Activated CD4-positive, alpha-beta T cell treated with anti-CD3 and anti-CD28 coated beads, Interleukin-2, amount 50 U/mL, for 1 hour (primary cell): ENCODE data around the gene FOCAD.

Experiments
- DNase-seq: peaks from one replicate; pipeline ENCODE4 v3.0.0-alpha.2; 2020

Gene FOCAD

DNA sequence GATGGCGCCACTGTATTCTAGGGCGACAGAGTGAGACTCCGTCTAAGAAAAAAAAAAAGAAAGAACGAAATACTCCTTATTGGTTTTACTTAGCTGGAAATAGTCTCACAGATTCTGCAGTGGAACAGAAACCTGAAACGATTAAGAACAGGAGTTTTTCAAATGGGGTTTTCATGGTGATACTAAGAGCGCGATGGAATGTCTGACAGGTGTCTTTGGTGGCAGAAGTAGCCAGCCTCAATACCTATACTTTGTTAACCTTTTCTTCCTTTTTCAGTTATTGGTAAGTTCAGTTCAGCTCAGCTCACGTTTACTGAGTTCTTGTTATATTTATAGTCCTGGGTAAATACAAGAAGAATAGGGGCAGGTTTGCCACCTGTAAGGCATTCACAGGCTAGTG lies 123.9 kb downstream of the FOCAD start:
- no peak for DNase-seq

DNA sequence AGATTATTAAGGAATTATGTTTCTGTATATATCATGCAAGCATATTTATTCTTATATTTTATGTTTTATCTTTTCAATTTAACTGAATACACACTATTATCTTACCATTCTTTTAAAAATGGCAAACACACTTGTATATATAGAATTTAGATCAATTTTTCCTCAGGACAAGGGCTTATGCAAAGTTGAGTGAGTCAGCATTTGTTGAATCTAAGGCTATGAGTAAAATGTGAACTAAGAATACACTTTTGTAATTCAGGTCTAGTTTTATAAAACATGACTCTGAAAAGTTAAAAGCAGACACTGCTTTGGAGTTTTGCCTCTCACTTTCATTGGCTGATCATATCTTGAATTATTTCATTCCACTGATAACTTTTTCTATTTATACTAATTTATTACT lies 127.8 kb downstream of the FOCAD start:
- DNase-seq = no peak

DNA sequence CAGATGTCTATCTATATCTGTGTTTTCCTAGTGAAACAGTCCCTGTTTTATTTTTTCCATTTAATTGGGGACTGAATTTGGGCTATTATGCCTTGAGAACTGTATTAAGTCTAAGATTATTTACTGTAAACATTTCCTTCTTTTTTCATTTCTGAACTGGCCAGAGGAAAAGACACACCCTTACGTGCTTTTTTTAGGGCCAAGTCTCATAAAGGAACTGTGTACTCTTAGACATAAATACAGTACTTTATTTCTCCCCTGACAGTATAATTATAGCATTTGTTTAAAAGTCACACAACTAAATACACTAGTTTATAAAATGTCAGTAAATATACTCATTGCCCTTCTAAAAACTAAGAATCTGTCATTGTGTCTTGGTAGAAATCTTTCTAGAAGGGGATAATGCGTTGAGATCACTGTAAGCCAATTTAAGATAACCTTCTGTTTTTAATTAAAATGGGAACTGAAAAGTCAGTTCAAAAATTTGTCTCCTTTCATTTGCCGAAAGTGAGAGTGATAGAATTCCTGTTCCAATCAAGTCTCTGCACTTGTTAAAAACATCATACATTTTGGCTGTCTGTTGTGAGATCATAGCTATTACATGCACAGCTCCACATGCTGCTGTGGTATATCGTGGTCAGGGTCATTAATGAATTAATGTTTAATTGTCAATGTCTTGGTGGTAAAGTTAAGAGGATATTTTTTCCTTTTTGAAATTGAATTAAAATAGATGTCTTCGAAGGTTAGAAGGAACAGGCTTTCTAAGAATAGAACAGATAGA lies 132.1 kb downstream of the FOCAD start:
- no peak for DNase-seq

DNA sequence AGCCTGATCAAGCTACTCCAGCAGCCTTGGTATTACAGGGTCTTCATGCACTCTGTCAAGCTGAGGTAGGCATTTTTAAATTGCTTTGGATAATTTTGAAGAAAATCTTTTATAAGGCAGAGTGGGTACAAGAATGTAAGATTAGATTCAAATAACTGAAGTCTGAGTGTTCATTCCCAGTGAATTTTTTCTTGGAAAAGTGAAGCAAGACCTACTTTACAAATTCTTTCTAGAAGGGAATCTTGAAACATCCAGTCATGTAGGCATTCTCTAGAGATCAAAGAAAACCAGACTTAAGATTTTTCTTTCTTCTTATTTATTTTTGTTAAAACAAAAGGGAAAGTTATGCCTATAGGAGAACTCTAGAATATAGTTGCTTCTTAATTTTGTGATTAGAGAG lies 139.0 kb downstream of the FOCAD start:
- DNase-seq = no peak

DNA sequence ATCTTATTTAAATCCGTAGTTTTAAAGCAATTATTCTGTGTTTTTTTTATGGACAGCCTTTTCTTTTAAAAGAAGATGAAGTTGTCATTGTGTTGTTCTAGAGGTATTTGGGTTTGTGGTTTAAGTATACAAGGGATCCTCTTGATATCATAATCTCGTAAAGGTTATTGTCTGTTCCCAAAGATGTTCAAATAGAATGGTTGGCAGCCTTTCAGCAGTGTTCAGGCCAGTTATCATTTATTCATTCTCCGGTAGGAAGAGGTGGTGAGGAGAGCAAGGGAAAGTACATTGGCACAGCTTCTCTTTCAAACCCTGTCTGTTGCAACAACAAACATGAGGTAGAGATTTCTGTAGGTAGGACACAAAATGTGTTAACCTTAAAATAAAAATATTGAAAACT lies 147.0 kb downstream of the FOCAD start:
- no peak for DNase-seq

DNA sequence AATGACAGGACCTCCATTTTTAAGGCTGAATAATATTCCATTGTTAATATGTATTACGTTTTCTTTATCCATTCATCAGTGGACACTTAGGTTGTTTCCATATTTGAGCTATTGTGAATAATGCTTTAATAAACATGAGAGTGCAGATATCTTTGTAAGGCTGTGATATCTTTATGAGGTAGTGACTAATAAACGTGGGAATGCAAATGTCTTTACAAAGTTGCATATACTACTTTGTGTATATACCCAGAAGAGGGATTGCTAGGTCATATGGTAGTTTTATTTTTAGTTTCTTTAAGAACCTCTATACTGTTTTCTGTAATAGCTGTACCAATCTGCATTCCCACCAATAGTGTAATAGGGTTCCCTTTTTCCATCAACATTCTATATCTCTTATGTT lies 148.7 kb downstream of the FOCAD start:
- no peak for DNase-seq

DNA sequence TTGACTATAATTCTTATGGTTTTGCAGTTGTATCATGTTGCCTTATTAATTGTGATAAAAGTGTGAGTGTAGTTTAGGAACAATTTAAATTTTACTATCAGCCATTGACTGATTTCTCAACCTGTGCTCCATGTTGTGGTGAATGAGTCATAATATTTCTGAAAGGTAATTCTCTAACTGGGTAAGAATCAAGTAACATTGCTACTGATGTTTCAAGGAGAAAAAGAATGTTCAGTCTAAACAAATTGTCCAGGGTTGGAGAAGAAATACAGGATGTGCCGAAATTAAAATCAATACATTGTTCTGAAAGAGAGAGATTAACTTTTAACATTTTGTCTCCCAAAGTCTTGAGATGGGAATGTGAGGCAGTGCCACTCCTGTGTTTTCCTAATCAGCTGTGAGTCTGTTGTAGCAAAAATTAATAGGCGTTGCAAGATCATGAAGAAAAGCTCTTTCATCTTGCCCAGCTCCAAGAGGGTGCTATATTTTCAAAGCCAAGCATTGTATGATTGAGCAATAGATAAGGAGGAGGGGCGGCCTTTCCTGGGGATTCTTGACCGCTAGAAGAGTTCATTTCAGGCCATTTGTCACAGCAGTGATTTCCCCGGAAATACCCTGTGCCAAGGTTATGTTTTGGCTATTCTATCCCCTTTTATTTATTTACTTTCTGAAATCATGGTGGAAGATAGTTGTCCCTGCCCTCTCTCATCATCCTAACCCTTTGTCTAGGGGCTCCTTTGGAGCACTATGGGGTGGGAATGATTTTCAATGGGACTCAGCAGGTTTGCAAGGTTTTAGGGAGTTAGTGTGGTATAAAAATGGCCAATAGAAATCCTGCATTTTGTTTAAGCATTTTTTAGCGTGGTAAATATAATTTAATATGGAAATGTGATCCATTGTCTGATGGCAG lies 151.6 kb downstream of the FOCAD start:
- DNase-seq = no peak

DNA sequence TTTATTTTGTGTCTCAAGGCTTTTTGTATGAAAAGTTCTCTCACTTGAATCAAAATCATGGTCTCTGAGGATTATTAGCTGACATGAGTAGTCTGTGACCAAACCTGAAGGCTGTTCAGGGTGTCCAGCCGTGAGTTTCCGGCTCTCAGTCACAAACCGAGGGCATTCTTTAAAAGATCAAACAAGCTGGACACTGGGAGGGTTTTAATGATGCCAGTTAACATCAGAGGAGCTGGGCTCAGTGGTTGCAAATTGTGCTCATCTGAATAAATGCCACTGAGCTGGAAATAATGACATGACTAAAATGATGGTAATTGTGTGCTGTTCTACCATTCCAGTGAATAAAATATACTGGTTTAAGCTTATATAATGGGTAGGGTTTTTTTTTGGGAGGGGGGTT lies 153.1 kb downstream of the FOCAD start:
- no peak for DNase-seq

DNA sequence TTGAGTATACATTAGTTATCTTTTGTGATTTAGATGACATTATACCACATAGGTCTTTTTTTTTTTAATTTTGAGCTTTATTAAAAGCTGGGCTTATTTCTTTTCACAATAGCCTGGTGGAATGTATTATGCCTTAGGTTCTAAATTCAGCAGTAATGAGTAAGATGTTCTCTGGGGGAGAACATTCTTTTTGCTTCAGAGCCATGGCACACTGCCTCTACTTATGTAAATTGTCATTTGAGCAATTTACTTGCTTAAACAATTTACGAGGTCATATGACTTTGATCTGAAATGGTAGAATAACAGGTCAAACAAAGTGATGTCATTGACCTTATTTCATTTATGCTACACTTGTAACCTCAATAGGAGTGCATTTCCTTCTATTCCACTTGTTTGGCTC lies 154.2 kb downstream of the FOCAD start:
- DNase-seq = no peak

DNA sequence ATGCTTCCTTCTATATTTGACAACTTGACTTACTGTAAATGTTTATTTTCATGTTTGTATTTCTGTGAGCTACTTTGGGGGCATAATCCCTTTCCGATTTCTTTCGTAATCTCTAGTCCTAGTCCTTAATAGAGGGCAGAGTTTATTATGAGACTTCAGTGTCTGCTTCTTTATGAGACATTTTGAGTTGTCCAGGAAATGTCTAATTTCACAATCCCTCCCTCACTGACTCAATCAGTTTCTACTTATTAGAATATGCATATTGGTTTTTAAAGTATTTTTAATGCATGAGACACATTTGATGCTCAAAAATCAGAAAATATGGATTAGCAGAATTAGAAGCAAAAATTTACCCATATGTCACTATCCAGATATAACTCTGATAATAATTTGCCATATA lies 160.9 kb downstream of the FOCAD start:
- DNase-seq = no peak

DNA sequence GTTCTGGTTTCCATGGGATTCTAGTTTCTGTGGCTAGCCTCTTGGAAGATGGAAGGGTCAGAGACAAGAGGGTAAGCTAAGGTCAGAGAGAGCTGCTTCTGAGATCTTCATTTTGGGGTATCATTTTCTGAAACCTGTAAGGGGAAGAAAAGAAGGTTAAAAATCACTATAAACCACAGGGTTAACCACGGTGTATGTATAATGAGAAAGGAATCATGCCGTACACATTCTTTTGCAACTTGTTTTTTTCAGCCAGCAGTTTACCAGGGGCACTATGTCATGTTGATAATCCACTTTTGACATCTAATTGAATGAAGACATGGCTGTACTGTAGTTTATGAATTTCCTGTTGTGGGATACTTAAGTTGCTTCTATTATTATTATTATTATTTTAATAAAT lies 164.4 kb downstream of the FOCAD start:
- no peak for DNase-seq

DNA sequence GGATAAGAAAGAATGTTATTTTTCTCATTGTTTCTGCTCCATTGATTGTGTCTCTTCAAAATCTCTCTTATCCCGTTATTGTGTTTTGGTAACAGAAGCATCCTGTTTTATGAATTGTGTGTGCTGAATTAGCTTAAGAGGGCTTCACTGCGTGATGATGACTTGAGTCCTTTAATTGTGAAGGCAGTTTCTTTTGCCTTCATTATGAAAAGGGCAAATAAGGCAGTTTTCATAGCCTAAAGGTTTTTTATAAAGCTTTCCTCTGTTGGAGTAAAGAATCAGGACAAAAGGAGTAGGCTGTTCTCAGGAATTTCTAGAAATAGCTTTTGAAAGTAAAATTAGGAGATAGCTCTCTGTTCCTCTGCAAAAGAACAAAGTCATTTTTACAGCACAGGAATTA lies 169.8 kb downstream of the FOCAD start:
- no peak for DNase-seq

DNA sequence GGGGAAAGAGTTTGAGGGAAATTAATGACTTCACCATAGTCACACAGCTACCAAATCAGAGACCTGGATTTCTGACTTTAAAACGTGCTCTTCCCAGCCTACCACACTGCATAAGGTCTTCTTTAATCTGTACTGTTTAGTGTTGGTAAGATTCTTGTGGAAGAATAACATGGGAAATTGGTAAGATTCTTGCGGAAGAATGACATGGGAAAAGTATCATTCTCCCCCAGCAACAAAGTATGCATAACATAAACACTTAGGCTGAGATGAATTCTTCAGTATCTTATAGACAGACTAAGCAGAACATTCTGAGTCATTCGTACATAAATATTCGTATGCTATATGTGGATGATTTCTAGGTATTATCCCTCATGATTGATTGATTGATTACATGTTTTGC lies 170.4 kb downstream of the FOCAD start:
- no peak for DNase-seq

DNA sequence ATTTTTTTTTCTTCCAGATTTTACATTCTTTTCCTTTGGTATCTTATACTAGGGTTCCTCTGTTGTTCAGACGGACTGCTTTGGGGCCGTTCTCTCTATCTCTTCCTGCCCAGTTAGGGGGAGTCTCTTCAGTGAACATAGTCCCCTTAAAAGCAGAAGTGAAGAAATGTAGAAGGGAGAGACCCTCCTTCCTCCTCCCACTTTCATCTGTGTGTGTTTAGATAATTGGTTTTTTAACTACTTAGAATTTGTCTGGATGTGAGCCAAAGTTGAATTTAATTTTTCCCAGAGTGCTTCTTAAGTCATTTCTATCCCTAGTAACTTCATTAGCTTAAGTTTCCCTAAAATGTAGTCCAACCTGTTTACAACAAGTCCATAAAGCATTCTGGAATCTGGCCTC lies 179.9 kb downstream of the FOCAD start:
- no peak for DNase-seq

DNA sequence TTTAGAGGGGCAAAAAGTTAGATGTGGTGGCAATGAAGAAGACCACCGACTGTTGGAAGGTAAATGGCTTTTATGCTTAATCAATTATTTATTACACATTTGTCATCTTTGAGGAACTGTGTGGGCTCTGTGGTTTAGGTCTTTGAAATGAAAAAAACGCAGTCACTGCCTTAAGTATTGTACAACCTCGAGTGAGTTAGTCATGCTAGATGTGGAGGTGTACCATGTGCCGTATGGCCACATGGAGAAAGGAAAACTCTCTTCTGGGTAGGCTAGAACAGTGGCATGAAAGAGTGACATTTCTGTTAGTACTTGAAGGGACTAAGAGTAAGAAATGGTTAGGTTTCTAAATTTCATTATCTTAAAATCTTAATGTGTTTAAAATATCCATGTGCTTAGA lies 181.3 kb downstream of the FOCAD start:
- no peak for DNase-seq

DNA sequence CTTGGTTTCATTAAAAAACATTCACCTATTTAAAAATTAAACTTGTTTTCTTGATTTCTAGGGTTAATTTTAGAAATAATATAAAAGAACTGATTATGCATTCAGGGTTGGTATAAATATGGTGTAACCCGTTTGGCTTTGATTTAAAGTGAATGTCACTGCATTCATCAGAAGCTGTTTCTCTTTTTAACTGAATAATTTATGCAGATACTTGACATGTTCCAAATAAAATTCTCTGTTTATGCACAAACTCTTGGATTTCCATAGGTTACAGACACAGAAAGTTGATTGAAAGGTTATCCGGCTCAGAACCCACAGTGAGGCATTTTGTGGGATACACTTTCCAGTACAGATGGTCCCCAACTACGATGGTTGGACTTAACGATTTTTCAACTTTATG lies 186.1 kb downstream of the FOCAD start:
- no peak for DNase-seq

DNA sequence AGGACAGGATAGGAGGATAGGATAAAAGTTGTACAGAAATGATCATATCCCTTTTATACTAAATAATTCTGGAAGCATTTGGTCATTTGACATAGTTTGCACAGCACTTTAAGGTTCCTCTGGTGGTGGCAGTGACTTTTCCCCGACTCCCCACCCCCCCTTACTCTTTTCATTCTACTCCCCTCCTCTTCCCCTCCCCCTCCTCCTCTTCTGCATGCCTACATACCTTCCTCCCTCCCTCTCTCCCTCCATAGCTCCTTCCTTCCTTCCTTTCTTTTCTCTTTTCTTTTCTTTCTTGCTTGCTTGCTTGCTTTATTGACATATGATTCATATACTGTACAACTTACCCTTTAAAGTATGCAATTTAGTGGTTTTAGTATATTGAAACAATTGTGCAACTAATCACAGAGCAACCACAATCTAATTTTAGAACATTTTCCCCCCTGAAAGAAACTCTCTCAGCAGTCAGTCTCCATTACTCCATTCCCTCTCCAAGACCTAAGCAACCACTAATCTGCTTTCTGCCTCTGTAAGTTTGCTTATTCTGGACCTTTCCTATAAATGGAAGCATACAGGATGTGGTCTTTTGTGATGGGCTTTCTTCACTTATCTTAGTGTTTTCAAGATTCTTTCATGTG lies 188.4 kb downstream of the FOCAD start:
- no peak for DNase-seq

DNA sequence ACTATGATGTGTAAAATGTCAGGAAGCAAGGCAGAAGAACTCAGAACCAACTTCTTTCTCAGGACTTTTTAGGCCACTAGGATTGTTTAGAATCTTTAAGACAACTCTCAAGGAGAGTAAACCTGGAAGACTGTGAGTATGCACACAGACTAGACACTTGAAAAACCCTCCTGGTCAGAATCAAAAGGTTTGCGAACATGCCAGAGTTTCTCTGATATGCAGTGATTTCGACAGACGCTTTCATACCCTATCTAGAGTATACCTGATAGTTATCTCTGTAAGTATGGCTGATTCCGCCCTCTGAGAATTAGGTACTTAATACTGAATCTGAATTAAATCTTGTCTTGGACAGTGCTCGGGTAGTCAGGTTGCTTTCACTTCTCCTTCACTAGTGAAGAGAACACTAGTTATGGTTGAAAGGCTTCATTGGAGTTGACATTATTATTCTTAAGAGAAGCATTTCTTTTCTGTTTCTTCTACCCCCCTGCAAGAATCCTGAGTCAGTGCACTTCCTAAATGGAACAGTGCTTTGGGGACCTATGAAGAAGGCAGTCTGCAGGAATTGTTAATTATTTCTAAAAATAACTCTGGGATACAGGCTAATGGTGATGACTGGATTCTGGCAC lies 189.3 kb downstream of the FOCAD start:
- DNase-seq = no peak

DNA sequence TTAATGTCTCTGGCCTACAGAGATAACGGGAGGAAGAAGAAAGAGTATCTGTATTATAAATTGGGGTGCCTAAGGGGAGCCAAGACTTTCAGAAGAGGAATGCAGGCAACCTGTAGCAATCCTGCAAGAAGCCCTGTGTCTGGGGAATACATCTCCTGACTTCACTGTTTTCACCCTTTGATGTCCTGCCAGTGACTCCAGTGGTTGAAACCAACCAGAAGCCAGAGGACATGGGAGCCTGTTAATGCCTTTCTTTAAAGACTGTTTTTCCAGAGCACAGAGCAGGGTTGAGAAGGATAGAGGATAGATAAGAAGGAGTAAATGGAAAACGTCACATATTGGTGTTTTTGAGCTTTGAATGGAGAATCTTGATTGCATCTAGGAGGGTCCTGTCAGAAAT lies 196.2 kb downstream of the FOCAD start:
- DNase-seq = no peak

DNA sequence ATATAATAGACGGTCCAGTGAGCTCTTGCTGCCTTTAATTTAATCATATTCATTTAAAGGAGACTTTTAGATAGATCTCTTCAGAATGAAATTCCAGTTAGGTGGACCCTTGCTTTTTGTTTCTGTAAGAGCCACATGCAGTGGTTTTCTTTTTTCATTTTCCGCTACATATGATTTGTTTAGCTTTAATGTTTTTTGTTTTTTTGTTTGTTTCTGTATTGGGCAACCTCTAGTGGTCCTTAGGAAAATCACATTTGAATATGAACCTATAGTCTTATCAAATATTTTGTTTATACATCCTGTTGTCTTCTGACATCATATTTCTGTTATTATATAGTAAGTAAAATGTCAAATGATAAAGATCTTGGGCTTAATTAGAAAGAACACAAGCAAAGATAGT lies 196.6 kb downstream of the FOCAD start:
- no peak for DNase-seq

DNA sequence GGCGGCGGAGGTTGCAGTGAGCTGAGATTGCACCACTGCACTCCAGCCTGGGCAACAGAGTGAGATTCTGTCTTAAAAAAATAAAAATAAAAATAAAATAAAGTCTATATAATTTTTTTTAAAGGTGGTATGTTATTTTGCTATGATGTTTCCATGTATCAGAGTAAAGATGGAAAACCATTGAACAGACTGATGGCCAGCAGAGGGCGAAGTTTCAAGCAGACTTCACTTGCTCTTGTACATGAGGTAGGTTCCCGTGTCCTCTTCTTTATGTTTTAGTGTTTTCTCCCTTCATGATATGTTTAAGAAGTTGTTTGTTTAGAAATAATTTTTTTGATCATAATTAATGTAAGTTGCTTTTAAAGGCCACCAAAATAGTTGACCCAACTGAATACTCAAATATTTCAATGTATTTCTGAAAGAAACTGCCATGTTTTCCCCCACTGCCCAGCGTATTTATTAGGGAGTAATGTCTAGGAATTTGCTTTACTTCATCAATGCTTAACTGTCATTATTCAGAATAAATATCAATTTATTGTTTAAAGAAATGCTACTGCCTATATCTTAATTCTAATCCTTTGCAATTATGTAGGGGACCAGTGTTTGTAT lies 201.0 kb downstream of the FOCAD start:
- DNase-seq = peak; percentile 61

DNA sequence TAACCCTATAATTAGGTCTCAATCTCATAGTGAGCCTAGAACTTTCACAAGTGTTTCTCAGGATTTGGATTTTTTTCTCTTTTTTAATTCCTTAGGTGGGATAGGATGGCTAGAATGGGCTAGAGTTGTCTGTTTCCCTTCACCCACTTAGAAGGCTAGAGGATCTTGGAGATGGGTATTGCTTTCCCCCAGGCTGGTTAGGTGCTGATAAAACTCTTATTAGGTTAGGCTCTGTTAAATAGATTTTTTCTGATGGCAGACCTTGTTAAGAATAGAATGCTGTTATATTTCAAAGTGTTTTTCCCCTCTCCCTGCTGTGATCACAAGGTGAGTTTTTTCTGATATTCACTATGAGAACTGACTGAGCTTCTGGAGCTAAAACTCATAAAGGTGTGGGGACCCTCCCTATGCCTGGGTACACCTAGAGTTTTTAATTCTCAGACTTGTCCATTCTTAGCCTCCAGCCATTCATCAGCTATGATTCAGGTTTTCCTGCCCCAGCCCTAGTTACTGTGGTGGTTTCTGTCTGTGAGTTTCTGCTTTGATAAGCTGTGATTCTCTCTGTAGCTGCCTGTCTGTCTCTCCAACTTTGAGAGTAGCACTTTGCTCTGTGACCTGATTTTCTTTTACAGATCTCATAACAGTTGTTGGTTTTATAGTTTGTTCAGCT lies 215.0 kb downstream of the FOCAD start:
- DNase-seq = no peak
